Activated CD4-positive, alpha-beta T cell treated with anti-CD3 and anti-CD28 coated beads, Interleukin-2, Interleukin-6, amounts not matched to agents 100 ng/mL and 50 ng/mL, durations not matched to agents 16 hours and 8 hours (primary cell): Measurements from ENCODE around the gene TCEA2.

Experiments used
- DNase-seq: peaks from one replicate; pipeline ENCODE4 v3.0.0-alpha.2; 2020

The TCEA2 gene

GRCh38 chr20:64062596-64063388 is at the start of gene TCEA2:
TCEA2 (plus strand) TSS chr20:64063198; CDS start chr20:64063313, 115 bp downstream.
- DNase-seq, result peak; percentile 98

DNA sequence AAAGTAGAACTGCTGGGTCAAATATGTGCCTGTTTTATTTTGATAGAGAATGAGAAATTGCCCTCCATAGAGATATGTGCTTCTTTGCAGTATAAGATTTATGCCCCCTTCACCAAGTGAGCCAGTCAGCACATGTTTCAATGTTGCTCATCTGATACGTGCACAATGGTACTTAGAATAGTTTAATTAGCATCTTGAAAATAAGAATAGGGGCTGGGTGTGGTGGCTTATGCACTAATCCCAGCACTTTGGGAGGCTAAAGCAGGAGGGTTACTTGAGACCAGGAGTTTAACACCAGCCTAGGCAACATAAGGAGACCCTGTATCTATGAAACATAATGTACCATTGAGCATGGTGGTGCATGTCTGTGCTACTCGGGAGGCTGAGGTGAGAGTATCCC is 47.4 kb upstream of the TCEA2 start:
- no peak for DNase-seq

DNA sequence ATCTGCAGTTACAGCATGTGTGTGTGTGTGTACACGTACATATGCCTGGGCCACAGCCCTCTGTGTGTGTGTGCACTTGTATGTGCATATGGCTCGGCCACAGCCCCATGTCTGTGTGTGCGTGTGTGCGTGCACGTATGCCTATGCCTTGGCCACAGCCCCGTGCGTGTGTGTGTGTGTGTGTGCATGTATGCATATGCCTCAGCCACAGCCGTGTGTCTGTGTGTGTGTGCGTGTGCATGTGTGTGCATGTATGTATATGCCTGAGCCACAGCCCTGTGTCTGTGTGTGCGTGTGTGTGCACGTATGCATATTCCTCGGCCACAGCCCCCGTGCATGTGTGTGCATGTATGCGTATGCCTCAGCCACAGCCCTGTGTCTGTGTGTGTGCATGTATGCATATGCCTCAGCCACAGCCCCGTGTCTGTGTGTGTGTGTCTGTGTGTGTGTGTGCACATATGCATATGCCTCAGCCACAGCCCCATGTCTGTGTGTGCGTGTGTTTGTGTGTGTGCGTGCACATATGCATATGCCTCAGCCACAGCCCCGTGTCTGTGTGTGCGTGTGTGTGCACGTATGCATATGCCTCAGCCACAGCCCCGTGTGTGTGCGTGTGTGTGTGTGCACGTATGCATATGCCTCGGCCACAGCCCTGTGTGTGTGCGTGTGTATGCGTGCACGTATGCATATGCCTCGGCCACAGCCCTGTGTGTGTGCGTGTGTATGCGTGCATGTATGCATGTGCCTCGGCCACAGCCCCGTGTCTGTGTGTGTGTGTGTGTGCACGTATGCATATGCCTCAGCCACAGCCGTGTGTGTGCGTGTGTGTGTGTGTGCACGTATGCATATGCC is 41.6 kb upstream of the TCEA2 start:
- DNase-seq, result no peak

DNA sequence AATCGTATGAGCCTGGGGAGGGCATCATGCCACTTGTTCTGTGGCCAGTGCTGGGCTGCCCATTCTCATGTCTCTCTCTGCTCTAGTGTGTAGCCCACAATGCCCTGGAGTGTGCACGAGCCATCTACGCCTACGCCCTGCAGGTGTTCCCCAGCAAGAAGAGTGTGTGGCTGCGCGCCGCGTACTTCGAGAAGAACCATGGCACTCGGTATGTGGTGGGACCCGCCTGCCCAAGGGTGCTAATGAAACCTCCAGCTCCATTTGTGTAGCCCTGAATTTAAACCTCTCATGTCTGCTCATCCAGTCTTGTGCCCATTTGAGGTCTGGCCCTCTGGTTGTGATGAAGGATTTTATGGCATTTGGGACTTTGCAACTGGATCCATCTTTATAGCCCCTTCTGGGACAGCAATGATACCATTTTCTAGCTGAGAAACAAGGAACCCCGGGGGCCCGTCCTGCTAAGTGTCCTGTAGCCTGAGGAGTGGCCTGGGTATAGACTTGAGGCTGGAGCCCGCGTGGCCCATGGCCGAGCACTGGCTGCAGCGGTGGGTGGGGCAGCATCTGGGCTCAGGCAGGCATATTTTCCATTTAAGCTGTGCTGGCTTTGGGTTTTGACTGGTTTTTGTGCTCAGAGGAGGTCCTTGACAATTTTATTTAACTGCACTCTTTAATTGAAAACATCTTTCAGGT is 40.2 kb upstream of the TCEA2 start:
- no peak for DNase-seq

GRCh38 chr20:64023361-64024140 is 39.4 kb upstream of the TCEA2 start:
- DNase-seq, result no peak

GRCh38 chr20:64024141-64024990 is 38.6 kb upstream of the TCEA2 start:
- no peak for DNase-seq

GRCh38 chr20:64025101-64025825 is 37.7 kb upstream of the TCEA2 start:
- no peak for DNase-seq

- no peak for DNase-seq
Measured at GRCh38 chr20:64025826-64026412, 37.1 kb upstream of the TCEA2 start.

DNA sequence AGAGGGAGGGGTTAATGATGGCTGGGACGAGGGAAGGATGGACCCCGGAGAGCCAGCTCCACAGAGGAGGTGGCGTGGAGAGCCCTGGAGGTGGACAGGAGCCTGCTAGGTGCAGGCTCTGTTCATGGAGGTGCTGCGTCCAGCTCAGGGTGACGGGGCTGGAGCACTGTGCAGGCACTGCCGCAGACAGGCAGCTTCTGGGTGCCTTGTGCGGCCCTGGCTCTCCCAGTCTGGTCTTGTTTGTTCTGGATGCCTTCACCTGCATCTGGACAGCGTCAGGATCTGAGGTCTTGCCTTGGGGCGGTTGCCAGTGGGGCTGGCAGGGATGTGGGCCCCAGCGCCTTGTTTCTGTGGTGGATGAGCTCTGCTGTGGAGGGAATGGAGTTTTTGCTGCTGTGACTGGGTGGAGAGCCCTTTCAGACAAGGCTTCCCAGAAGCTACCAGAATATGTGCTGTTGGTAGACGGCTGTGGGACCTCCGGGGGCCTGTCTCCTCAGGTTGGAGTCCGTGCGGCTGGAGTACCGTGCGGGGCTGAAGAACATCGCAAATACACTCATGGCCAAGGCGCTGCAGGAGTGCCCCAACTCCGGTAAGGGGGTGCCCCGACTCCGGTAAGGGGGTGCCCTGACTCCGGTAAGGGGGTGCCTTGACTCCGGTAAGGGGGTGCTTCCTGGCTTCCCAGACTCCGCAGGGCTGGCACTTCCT is 34.9 kb upstream of the TCEA2 start:
- DNase-seq, result no peak

DNA sequence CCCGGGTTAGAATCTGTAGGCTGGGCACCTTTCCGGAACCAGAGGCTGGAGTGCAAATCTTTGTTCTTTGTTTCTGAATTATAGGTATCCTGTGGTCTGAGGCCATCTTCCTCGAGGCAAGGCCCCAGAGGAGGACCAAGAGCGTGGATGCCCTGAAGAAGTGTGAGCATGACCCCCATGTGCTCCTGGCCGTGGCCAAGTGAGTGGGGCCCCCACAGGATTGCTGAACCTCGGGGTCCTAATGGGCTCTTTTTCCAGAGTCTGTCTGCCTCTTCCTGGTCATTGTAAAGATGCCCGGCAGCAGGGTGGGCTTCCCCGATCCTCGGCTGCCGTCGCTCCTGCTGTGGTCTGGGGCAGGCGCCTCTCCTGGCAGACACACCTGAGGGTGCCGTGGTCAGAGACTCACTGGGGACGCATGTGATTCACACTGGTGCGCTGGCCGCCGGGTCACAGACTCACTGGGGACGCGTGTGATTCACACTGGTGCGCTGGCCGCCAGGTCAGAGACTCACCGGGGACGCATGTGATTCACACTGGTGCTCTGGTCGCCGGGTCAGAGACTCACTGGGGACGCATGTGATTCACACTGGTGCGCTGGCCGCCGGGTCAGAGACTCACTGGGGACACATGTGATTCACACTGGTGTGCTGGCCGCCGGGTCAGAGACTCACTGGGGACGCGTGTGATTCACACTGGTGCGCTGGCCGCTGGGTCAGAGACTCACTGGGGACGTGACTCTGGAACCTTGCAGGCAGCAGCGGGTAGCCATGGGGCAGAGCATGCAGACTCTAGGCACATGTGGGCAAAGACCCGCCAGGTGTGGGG is 33.5 kb upstream of the TCEA2 start:
- DNase-seq, result no peak

DNA sequence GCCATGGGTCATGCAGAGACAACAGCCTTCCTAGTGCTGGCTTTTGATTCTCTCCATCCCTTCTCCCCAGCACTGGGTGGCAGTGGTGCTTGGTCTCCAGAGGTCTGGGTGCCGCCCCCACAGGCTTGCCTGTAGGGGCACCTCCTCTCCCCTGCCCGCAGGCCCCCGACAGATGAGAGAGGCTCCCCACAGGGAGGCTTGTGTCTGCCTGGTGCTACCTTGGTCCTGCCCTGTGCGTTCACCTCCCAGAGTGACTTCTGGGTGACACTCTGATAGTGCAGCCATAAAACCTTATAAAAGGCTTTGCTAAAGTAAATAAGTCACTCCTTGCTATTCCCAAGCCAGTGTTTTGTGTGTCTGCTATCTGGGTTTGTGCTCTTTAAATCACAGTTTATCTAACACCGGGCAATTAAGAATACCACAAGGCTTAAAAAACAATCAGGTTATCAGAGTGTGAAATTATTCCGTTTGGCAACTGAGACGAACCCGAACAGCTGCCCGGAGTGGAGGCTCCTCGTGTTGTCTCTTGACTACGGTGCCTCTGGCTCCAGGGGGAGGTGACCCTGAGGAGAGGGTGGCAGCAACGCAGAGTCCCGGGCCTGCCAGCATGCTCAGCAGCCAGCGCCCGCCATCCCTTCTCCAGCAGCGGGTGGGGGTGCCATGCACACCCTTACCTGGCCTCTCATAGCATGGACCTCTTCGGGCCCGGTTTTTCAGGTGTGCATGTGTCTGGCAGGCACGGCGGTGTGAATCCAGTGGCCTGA is 32.4 kb upstream of the TCEA2 start:
- DNase-seq, result no peak

GRCh38 chr20:64031822-64032314 is 31.1 kb upstream of the TCEA2 start:
- no peak for DNase-seq

DNA sequence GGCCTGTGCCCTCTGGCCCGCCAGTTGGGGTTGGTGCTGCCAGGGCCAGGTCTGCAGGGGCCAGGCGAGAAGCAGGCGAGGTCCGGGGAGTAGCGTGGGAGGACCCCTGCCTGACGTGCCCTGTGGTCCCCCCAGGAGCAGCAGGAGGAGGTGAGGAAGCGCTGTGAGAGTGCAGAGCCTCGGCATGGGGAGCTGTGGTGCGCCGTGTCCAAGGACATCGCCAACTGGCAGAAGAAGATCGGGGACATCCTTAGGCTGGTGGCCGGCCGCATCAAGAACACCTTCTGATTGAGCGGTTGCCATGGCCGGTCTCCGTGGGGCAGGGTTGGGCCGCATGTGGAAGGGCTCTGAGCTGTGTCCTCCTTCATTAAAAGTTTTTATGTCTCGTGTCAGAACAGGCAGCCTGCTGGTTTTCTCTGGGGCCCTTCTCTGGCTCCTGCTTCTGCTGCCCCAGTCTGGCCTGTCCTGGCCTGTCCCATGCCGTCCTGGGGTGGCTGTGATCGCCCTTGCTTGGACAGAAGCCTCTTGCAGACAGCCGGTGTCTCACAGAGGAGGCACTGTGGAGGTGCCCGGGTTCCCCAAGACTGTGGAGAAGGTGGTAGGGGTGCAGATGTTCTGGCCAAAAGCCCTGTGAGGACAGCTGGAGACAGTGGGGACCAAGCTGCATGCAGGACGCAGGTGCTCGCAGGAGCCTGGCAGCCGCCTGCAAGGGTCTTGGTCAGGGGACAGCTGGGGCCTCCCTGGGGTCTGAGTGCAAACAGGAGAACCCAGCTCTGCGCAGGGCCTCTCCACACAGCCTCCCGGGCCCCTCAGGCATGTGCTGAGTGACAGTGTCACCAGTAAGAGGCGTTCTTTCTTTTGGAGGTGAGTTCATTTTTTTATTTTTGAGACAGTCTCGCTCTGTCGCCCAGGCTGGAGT is 30.0 kb upstream of the TCEA2 start:
- no peak for DNase-seq

DNA sequence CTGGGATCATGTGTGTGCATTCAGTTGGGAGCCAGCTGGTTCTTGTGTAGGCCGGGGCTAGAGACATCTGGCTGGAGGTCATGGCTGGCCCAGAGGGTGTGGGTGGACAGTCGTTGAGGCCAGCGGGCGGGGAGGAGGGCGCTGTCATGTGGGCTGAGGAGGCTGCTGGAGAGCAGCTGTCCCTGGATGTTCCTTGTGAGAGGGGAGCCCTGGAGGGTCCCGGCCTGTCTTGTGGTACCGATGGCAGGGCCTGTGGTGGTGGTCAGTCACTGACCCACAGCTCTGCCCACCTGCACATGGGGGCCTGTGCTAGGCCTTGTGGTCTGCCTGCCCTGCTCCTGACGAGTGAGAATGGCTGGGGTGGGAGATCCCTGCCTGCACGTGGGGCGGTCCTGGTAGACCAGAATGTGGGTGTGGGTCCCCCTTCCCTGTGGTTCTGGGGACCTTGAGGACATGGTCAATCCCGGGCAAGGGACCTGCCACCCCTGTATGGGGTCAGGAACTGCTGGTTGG is 29.0 kb upstream of the TCEA2 start:
- DNase-seq, result no peak

DNA sequence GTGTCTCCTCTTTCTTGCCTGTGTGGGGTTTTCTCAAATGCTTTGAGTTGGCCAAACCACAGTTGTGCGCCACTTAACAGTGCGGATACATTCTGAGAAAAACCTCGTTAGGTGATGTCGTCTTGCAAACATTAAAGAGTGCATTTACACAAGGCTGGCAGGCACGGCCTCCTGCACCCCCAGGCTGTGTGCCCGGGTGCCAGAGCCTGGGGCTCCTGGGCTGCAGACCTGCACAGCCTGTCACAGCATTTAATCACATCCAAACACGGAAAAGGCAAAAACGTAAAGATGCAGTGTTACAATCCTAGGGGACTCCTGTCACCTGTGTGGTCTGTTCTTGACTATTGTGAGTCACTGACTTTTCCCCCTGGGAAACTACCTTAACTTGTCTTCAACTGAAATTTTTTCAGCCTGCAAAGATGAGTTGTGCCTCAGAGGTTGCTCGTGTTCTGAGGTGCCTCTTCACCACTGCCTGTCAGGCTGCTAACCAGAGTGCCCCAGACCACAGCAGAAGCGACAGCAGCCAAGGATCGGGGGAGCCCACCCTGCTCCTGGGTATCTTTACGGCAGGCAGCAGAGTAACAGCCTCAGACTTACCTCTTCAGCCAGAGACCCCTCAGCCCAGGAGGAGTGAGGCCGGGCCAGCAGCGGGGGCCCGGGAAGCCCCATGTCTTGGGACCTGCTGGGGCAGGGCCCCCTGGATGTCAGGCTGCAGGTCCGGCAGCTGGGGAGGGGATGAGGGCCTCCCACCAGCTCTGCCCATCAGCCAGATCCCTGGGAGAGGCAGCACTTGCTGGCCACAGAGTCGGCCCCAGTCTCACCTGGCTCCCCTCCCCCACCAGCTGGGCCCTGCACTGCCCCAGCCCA is 27.7 kb upstream of the TCEA2 start:
- DNase-seq, result peak; percentile 79

DNA sequence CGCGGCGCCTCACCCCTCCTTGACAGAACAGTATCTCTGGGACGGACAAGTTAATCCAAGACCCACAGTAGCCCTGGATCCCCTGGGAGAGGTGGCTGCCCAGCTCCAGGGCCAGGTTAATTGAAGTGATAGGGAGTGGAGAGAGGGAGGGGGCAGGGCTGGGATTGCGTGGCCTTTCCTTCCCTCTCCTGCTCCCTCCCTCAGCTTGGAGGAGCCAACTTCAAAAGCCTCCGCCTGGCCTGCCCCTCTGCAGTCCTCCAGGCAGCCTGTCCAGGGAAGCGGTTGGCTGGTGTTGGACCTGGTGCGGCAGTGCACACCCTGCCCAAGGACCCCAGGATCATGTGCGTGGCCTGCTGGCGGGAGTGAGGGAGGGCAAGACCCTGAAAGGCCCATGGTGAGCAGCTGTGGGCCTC is 27.1 kb upstream of the TCEA2 start, which contains the start of gene C20orf204:
Gene C20orf204 (plus strand): TSS at position 250 of the 413 bp plus-strand sequence. CDS start 142 bp downstream, at position 392.
- no peak for DNase-seq
